Activated naive CD4-positive, alpha-beta T cell treated with anti-CD3 and anti-CD28 coated beads for 36 hours (primary cell): ENCODE data around the gene UBE2L6. TPM values are rescaled to one million over a fixed set of nuclear protein-coding genes. Genes with fewer than 3 reads are reported as not detected.

Source experiments
- CTCF ChIA-PET: fragments of 350-600 bp; sonication (Branson Sonifier 250); formaldehyde crosslinking; loops from one replicate; lab custom pipeline; 2021; ENCODE audit warnings: antibody characterized with exemption; lab: Charles Lee
- DNase-seq: peaks from one replicate; pipeline ENCODE4 v3.0.0-alpha.2; 2020
- H3K27ac Mint-ChIP-seq: one replicate; pipeline ENCODE4 v1.8.0; 2021; ENCODE audit warnings: mild to moderate bottlenecking, mixed read lengths
- H3K27me3 Mint-ChIP-seq: one replicate; pipeline ENCODE4 v1.8.0; 2021; ENCODE audit warnings: low read depth, mixed read lengths
- H3K36me3 Mint-ChIP-seq: one replicate; pipeline ENCODE4 v1.8.0; 2021; ENCODE audit warnings: low read depth, mixed read lengths
- H3K4me1 Mint-ChIP-seq: one replicate; pipeline ENCODE4 v1.8.0; 2021; ENCODE audit warnings: low read depth, mixed read lengths
- H3K4me3 Mint-ChIP-seq: one replicate; pipeline ENCODE4 v1.8.0; 2021; ENCODE audit warnings: mild to moderate bottlenecking, moderate library complexity, mixed read lengths
- H3K9me3 Mint-ChIP-seq: one replicate; pipeline ENCODE4 v1.8.0; 2021; ENCODE audit warnings: mixed read lengths
- intact Hi-C: fragments of 100-400 bp; cut with micrococcal nuclease; formaldehyde crosslinking; loops from one replicate; pipeline ENCODE4 v1.15.1; 2023
- total RNA-seq, 2 experiments: library from RNA; stranded (reverse); gene quantifications; one replicate each; pipeline ENCODE4 v1.2.3, GENCODE V29; 2021

Gene UBE2L6
- total RNA-seq, 2 experiments from 2014 or later: 187 to 194 TPM

- H3K4me1 Mint-ChIP-seq: peaks cover 14% of the 10 kb centered on the region
- no peaks in the 10 kb centered on the region for H3K9me3 Mint-ChIP-seq
- DNase-seq: no peak
- intact Hi-C loops: no loop called here
- peaks cover 12% of the 10 kb centered on the region for H3K36me3 Mint-ChIP-seq
- CTCF ChIA-PET: interaction anchor here (1.1 to 7.8 kb wide), 4 partner anchors 7 to 177 kb away, joined by 4 to 270 read pairs (median 86); partner anchors contain the start of gene SLC43A1
- no peaks in the 10 kb centered on the region for H3K27me3 Mint-ChIP-seq
- no peak overlapping the region for H3K4me3 Mint-ChIP-seq
- no peak overlapping the region for H3K27ac Mint-ChIP-seq
Observed at GRCh38 chr11:57523419-57523818, 44.1 kb downstream of the UBE2L6 start.

GRCh38 chr11:57521116-57521515 lies 46.4 kb downstream of the UBE2L6 start:
- no peak overlapping the region for H3K27ac Mint-ChIP-seq
- H3K9me3 Mint-ChIP-seq: no peaks in the 10 kb centered on the region
- intact Hi-C loops: no loop called here
- H3K36me3 Mint-ChIP-seq: peaks cover 3% of the 10 kb centered on the region
- no peak for DNase-seq
- no peaks in the 10 kb centered on the region for H3K27me3 Mint-ChIP-seq
- H3K4me3 Mint-ChIP-seq: no peak overlapping the region
- peaks cover 1% of the 10 kb centered on the region for H3K4me1 Mint-ChIP-seq
- CTCF ChIA-PET: interaction anchor here (0.6 to 2.0 kb wide), 6 partner anchors 28 to 169 kb away, joined by 3 to 19 read pairs (median 3); no protein-coding TSS in a partner anchor

- H3K27ac Mint-ChIP-seq: peak overlapping the region; percentile 71
- H3K27me3 Mint-ChIP-seq: no peaks in the 10 kb centered on the region
- H3K9me3 Mint-ChIP-seq: no peaks in the 10 kb centered on the region
- no peak for DNase-seq
- intact Hi-C loops: no loop called here
- CTCF ChIA-PET: interaction anchor here (0.5 to 7.4 kb wide), 9 partner anchors 9 to 192 kb away, joined by 3 to 144 read pairs (median 5); partner anchors contain the start of genes TIMM10 and UBE2L6
- H3K4me3 Mint-ChIP-seq: peak overlapping the region; percentile 98
- H3K36me3 Mint-ChIP-seq: peaks cover 3% of the 10 kb centered on the region
- H3K4me1 Mint-ChIP-seq: peaks cover 30% of the 10 kb centered on the region
Observed at GRCh38 chr11:57516061-57516443, 51.4 kb downstream of the UBE2L6 start.

GRCh38 chr11:57515332-57516060 lies 52.0 kb downstream of the UBE2L6 start, which contains the start of gene SLC43A1:
SLC43A1 (minus strand) TSS chr11:57515702; CDS start chr11:57514111, 1,591 bp downstream.
- H3K36me3 Mint-ChIP-seq: peaks cover 3% of the 10 kb centered on the region
- H3K4me3 Mint-ChIP-seq: peak within 1 kb of the TSS; percentile 98
- H3K27me3 Mint-ChIP-seq: no peaks in the 10 kb centered on the region
- peaks cover 30% of the 10 kb centered on the region for H3K4me1 Mint-ChIP-seq
- peak; percentile 46 for DNase-seq
- intact Hi-C loops: loop anchor here (1.0 kb wide), 1 partner anchor 22 kb away; no protein-coding TSS in a partner anchor
- H3K9me3 Mint-ChIP-seq: no peaks in the 10 kb centered on the region
- CTCF ChIA-PET: interaction anchor here (1.4 to 7.4 kb wide), 7 partner anchors 8 to 170 kb away, joined by 3 to 144 read pairs (median 8); partner anchors contain the start of genes TIMM10 and UBE2L6
- H3K27ac Mint-ChIP-seq: peak within 1 kb of the TSS; percentile 91

- peaks cover 32% of the 10 kb centered on the region for H3K4me1 Mint-ChIP-seq
- peak overlapping the region; percentile 91 for H3K27ac Mint-ChIP-seq
- H3K27me3 Mint-ChIP-seq: no peaks in the 10 kb centered on the region
- DNase-seq: peak; percentile 68
- H3K4me3 Mint-ChIP-seq: peak overlapping the region; percentile 98
- peaks cover 5% of the 10 kb centered on the region for H3K36me3 Mint-ChIP-seq
- CTCF ChIA-PET: interaction anchor here (1.4 to 7.4 kb wide), 5 partner anchors 13 to 169 kb away, joined by 3 to 144 read pairs (median 19); partner anchors contain the start of gene TIMM10
- intact Hi-C loops: loop anchor here (1.0 kb wide), 3 partner anchors 16 to 56 kb away; partner anchors contain the start of gene TIMM10
- no peaks in the 10 kb centered on the region for H3K9me3 Mint-ChIP-seq
Observed at GRCh38 chr11:57514538-57515331, 52.7 kb downstream of the UBE2L6 start.

GRCh38 chr11:57513911-57514537 lies 53.4 kb downstream of the UBE2L6 start:
- no peaks in the 10 kb centered on the region for H3K9me3 Mint-ChIP-seq
- H3K27ac Mint-ChIP-seq: peak overlapping the region; percentile 30
- intact Hi-C loops: loop anchor here (1.0 kb wide), 2 partner anchors 16 to 56 kb away; partner anchors contain the start of gene TIMM10
- peaks cover 32% of the 10 kb centered on the region for H3K4me1 Mint-ChIP-seq
- no peaks in the 10 kb centered on the region for H3K27me3 Mint-ChIP-seq
- H3K4me3 Mint-ChIP-seq: peak overlapping the region; percentile 98
- CTCF ChIA-PET: interaction anchor here (0.9 to 7.4 kb wide), 9 partner anchors 8 to 166 kb away, joined by 3 to 144 read pairs (median 6); partner anchors contain the start of genes TIMM10 and UBE2L6
- H3K36me3 Mint-ChIP-seq: peaks cover 5% of the 10 kb centered on the region
- peak; percentile 59 for DNase-seq

- H3K4me3 Mint-ChIP-seq: peak overlapping the region; percentile 98
- intact Hi-C loops: no loop called here
- CTCF ChIA-PET: interaction anchor here (0.9 to 7.4 kb wide), 9 partner anchors 9 to 166 kb away, joined by 3 to 144 read pairs (median 3); partner anchors contain the start of genes TIMM10 and UBE2L6
- H3K27ac Mint-ChIP-seq: no peak overlapping the region
- H3K27me3 Mint-ChIP-seq: no peaks in the 10 kb centered on the region
- peaks cover 5% of the 10 kb centered on the region for H3K36me3 Mint-ChIP-seq
- no peaks in the 10 kb centered on the region for H3K9me3 Mint-ChIP-seq
- DNase-seq: no peak
- peaks cover 32% of the 10 kb centered on the region for H3K4me1 Mint-ChIP-seq
Observed at GRCh38 chr11:57513452-57513795, 54.0 kb downstream of the UBE2L6 start.

GRCh38 chr11:57512646-57513451 lies 54.6 kb downstream of the UBE2L6 start:
- H3K9me3 Mint-ChIP-seq: no peaks in the 10 kb centered on the region

GRCh38 chr11:57511741-57512430 lies 55.6 kb downstream of the UBE2L6 start:
- peaks cover 32% of the 10 kb centered on the region for H3K4me1 Mint-ChIP-seq
- intact Hi-C loops: no loop called here
- H3K36me3 Mint-ChIP-seq: peaks cover 7% of the 10 kb centered on the region
- H3K27me3 Mint-ChIP-seq: no peaks in the 10 kb centered on the region
- H3K4me3 Mint-ChIP-seq: no peak overlapping the region
- CTCF ChIA-PET: interaction anchor here (0.6 to 2.6 kb wide), 7 partner anchors 8 to 133 kb away, joined by 3 to 18 read pairs (median 4); no protein-coding TSS in a partner anchor
- H3K27ac Mint-ChIP-seq: peak overlapping the region; percentile 6
- H3K9me3 Mint-ChIP-seq: no peaks in the 10 kb centered on the region
- no peak for DNase-seq

More at GRCh38 chr11:57512646-57513451, 54.6 kb downstream of the UBE2L6 start:
- CTCF ChIA-PET: interaction anchor here (0.9 to 7.4 kb wide), 9 partner anchors 9 to 165 kb away, joined by 3 to 144 read pairs (median 3); partner anchors contain the start of genes TIMM10 and UBE2L6
- no peak overlapping the region for H3K27ac Mint-ChIP-seq
- DNase-seq: no peak
- peaks cover 32% of the 10 kb centered on the region for H3K4me1 Mint-ChIP-seq
- peaks cover 5% of the 10 kb centered on the region for H3K36me3 Mint-ChIP-seq
- intact Hi-C loops: no loop called here
- no peaks in the 10 kb centered on the region for H3K27me3 Mint-ChIP-seq
- H3K4me3 Mint-ChIP-seq: peak overlapping the region; percentile 98

- CTCF ChIA-PET: interaction anchor here (0.9 to 5.0 kb wide), 3 partner anchors 15 to 292 kb away, joined by 3 to 45 read pairs (median 4); no protein-coding TSS in a partner anchor
- H3K4me1 Mint-ChIP-seq: peaks cover 24% of the 10 kb centered on the region
- H3K27me3 Mint-ChIP-seq: no peaks in the 10 kb centered on the region
Observed at GRCh38 chr11:57508341-57509170, 58.9 kb downstream of the UBE2L6 start.

More at GRCh38 chr11:57508341-57509170, 58.9 kb downstream of the UBE2L6 start:
- H3K36me3 Mint-ChIP-seq: peaks cover 8% of the 10 kb centered on the region
- intact Hi-C loops: no loop called here
- no peak for DNase-seq
- H3K9me3 Mint-ChIP-seq: no peaks in the 10 kb centered on the region
- no peak overlapping the region for H3K27ac Mint-ChIP-seq
- H3K4me3 Mint-ChIP-seq: no peak overlapping the region
